HG02763 (cell line): ENCODE data around the gene TRPC4AP.

Experiments used
- ATAC-seq: cut with Tn5 transposase; IDR thresholded peaks from one replicate; pipeline ENCODE4 v1.9.1; 2021; ENCODE audit warnings: mild to moderate bottlenecking, moderate library complexity; ENCODE audit not compliant: unreplicated experiment

Gene TRPC4AP

DNA sequence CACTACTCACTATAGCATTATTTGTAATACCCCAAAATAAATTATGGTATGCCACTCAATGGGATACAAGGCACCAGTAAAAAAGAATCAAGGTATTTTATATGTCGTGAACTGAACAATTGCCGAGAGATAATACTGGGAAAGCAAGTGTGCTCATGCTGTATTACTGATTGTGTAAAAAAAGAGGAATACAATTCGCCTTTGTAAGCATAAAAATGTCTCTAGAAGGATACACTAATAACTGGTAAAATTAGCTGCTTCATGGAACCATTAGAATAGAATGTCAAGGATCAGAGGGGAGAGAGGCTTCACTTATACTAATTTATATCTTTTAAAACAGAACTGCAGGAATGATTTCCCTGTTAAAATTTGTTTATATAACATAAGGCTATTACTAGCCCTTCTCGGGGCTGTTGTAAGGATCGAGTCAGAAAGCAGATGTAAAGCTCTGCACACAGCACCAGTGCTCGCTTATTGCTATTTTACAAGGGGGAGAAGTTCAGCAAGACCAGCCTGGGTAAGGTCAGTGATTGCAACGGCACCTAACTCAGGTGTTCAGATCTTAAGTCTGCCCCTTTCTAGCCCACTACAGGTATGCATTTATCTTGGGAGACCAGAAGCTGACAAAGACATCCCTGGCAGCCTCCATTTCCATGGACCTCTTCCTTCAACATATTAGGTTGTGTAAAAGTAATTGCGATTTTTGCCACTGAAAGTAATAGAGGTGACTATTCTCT, 75.3 kb downstream of the TRPC4AP start:
- no peak for ATAC-seq

DNA sequence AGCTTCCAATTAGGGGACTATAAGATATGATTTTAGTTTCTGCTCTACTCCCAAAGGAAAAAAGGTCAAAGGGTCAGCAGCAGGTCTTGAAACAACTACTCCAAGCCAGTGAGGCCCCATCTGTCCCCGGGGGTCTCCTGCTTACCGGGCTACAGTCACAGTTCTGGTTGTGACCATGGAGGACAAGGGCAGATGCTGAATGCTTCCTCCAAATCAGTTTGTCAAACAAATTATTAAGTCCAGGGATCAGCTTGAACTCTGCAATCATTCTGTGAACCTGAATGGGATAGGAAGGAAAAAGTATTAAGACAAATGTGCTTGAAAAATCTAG, 76.8 kb downstream of the TRPC4AP start:
- no peak for ATAC-seq

DNA sequence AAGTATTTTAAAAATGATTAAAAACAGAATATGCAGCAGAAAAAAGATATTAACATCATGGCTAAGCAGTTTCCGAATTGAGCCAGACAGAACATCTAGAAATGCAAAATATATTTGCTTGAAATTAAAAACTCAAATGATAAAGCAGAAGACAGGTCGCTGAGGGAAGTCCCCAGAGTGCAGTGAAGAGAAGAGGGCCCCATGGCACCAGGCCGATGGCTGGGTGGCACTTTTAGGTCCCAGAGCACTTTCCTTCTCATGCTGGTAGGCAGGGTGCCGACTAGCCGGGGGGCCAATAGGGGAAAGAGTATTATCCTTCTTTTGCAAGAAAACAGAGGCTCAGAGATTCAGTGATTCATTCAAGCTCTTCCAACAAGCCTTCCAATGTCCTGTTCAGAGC, 78.1 kb downstream of the TRPC4AP start:
- ATAC-seq, result no peak

DNA sequence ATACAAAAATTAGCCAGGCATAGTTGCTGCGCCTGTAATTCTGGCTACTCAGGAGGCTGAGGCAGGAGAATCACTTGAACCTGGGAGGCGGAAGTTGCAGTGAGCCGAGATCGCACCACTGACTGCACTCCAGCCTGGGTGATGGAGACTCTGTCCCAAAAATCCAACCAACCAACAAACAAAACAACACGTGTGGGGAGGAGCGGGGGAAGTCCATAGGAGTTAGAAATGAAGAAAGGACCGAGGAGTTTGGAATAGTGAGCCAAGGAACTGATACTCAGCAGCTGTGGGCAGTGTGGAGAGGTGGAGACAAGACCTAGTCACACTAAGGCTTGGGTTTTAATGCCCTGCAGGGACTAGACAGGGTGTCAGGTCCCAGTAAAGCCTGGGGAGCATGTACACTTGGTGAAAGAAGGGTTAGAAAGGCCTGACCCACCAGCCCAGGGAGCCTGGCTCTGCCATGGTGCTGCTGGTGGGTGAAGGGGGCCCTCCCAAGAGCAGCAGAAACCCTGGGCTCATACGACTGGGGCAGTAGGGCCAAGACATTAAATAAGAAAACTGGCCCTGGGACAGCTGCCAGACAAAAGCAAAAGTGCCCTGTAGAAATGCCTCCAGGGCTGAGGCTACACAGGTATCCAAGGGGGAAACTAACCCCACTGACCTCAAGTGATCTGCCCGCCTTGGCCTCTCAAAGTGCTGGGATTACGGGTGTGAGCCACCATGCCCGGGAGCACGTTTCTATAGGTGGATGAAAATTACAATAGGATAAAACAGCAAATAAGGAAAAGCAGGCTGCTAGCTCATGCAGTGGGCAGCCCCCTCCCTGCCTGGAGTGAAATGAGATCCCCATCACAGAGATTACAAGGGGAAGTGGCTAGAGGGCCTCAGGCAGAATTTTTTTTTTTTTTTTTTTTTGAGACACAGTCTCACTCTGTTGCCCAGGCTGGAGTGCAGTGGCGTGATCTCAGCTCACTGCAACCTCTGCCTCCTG, 78.9 kb downstream of the TRPC4AP start:
- no peak for ATAC-seq

DNA sequence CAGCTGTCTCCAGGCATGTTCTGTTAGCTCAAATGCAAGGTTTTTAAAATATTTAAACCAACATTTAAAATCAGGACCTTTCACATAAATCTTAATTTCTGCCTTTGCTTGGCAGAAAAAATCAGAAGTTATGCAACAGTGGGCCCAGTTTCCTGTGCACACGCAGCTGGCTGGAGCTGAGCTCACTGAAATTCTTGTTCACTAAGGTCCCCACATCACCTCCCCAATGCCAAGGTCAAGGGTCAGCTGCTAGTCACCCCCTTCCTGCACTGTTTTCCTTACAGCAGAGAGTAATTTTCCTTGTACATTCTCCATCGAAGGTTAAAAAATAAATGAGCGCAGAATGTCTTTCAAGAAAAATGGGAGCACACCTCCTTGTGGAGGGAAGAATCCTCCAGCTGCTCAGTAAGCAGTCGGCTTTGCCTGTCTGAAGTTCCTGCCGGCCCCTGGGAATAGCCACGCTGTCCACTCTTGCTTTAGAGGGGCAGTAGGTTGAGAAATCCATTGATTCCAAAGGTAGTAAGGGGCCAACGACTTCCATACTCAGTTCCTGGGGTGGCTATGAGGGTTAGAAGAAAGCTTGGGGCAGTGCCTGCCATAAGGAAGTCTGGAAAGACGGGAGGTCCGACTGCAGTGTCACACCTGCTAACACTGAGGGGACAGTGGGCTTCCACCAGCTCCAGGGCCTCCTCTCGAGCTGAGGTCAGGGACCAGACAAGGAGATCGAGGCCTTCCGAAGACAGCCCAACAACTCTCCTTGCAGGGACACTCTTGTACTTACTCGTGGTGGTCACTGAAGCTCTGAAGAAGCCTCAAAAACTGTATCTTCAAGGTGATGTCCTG, 80.2 kb downstream of the TRPC4AP start:
- no peak for ATAC-seq

DNA sequence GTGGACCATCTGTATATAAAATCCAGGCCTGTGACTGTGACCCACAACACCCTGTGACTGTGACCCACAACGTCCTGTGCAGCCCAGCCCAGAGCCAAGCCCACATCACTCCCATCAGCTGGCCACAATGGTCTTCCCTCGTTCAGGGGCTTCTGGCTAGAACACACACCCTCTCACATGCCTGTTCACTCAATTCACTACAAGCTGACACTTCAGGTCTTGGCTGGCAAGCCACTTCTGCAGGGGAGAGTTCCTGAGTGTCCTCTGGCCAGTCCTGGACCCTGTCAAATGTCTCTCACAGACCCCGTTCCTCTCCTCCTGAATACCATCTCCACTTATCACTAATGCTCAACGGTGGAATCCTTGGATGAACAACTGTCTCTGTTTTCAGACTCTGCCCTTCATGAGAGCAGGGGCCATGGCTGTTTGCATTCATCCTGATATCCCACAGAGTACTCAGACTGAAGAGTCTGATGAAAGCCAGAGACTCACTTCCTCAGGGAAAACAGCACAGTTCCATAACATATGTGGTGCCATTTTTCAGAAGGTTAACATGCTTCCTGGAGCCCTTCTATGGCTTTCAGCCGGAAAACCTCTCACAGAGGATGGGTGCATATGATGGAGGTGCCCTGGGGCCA, 80.9 kb downstream of the TRPC4AP start:
- ATAC-seq, result no peak

DNA sequence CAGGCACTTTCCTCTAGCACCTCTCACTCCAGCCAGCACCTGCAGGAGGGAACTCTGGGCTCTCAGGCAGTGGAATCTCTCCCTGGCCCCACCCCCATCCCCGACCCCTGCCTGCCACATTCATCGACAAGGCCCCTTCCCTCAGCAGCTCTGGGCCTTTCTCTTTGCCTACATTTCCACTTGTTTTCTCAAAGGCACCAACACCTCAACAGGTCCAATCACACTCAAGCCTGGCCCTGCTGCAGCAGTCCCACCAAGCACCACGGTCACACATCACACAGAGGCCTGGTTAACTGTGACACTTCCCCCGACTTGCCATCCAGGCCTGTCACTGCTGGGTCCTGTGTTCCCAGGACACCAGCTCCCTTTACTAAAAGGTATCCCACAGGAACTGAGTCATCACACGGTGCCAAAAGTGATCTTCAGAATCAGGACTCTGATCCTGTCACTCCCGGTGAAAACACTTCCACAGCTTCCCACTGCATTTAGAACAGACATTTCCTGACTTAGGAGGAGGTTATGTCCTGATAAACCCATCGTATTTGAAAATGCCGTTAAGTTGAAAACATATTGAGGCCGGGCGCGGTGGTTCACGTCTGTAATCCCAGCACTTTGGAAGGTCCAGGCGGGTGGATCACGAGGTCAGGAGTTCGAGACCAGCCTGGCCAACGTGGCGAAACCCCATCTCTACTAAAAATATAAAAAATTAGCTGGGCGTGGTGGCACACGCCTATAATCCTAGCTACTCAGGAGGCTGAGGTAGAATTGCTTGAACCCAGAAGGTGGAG, 82.0 kb downstream of the TRPC4AP start:
- no peak for ATAC-seq

DNA sequence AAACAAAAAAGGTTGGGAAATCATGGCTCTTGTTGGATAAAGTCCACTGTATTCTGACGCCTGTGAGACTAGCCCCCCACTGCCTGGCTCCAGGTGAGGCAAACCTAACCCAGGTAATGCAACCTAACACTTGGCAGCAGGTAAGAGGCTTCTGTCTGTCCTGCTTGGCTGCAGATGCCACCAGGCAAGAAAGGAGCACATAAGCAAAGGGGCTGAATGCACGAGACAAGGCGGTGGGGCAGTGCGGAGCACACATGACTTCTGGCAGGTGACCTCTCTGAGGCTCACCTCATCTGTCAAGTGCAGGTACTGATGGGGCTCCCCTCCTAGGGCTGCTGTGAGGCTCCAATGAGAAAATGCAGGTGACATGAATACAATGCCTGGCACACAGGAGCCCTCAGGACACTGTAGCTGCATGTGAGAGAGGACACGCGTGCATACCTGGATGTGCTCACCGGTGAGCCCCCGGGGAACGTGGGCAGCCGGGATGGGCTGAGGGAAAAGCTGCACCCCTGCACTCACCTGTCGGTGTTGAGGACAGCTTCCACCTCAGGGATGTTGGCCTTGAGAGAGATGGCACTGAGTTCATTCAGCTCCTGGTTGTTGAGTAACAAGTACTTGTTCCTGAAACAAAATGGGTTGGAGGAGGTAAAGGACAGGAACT, 82.8 kb downstream of the TRPC4AP start:
- no peak for ATAC-seq

DNA sequence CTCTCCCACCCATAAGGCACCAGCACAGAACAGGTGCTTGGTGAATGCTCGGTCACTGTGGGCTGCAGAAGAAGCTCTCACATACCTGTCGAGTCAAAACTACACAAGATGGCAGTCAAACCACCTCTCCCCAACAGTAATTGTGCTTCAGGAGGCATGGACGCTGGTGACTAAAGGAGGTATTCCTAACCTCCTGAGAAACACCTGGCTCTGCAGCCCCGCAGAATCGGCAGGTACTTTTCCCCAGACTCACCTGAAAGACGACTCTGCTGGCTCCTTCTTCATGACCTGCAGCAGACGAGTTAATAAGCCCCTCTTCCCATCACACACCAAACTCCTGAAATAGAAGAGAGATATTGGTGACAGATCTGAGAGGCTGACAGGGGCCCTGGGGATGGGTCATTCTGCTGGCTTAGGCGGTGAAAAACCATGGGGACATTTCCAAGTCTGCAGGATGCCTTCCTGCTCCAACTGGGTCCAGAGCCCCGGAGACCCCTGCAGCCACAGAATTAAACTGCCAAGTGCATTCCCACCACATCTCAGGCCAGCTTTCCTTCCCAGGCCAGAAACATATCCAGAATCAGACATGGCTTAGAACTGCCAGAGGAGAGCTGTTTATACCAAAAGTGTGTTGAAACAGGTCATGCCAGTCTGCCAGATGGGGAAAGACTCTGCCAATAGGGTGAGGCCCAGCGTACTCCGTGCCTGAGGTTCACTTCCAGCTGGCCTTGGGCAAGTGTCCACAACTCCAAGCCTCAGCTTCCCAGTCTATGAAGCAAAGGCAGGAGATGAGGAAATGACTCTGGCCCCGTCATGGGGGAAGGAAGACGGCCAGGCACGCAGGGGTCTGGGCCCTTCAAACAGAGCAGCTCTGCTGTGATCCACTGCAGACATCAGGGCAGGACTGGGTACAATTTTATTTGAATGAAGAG, 83.9 kb downstream of the TRPC4AP start:
- ATAC-seq, result no peak

DNA sequence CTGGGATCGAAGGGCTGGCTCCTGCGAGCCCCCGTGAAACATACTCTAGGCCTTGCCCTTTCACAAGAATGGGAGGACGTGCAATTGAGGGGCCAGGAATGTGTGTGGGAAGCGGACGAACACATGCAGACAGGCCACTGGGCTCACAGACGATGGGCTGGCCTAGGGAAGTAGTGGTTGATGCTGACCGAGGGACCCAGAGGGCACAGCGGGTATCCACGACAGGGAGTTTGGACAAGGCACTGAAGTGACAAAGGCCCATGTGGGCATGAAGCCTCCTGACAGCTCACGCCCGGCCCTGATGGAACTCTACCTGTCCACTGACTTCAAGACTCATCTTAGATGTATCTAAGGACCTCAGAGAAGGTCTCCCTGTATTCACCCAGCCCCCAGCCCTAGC, 84.7 kb downstream of the TRPC4AP start:
- ATAC-seq, result no peak

DNA sequence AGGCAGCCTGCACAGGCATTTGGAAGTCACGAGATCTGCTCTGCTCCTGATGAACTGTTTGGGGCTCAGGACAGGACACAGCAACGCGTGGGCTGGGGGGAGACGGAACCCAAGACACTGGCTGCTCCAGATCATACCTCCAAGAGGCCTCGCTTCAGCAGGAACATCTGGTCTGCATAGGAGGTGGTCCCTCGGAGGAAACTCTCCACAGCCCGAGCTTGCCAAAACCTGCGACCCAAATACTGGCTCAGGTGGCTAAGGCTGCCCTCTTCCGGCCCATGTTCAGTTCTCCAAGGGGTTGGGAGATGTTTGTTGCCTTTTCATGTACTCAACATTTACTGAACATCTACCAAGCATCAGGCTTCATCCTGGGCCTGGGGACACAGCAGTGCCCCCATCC, 85.2 kb downstream of the TRPC4AP start:
- ATAC-seq, result no peak

DNA sequence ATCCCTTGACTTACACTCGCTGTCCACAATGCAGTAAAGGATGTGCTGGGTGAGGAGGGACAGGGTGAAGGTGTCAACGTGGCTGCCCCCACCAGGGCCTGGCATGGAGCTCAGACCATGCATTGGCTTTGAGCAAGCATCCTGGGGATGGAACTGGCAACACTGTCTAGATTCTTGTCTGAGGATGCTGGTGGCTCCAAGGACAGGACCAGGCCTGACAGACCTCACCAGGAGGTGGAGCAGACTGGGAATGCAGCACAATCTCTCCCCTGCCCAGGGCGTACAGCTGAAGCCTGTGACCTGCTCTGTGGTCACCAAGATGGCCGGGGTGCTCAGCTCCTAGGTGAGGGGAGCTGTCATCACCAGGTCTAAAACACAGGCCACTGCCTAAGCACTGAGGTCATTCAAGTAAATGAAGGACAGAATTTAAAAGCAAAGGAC, 86.1 kb downstream of the TRPC4AP start:
- ATAC-seq, result no peak

DNA sequence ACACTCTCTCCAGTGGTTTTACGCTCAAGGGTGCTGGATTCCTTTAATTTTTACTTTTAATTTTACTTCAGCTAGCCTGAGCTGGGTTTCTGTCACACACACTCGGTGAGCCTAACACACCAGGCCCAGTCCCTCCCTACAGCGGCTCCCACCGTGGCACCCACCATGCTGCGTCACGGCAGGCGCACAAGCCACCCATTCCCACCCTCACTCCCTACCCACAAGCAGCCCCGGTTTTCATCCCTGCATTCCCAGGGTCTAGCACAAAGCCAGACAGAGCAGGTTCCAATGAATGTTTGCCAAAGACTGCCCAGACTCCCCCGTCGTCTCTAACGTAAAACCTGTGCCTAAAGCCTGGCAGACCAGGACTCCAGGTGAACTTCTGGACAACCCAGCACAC, 86.6 kb downstream of the TRPC4AP start:
- ATAC-seq, result no peak

DNA sequence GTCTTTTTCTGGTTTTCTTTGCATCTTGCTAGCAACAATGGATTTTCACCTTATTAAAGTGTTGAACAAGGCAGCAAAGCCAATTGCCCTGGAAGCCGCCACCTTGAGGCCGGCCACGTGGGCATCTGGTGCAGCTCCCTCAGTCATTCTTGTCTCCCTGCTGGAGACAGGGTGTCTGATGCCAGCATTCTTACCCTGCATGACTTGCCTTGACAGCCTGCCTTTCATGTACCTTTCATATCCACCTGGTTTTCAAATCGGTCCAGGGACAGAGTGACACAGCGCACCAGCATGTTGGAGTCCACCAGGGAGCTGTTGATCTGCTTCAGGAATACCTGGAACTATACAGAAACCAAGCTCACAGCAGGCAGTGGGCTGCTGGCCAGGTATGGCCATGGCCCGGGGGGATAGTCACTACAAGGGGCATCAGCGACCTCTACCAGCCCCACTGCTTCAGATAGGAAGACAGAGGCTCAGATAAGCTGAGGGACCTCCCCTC, 87.1 kb downstream of the TRPC4AP start:
- no peak for ATAC-seq

DNA sequence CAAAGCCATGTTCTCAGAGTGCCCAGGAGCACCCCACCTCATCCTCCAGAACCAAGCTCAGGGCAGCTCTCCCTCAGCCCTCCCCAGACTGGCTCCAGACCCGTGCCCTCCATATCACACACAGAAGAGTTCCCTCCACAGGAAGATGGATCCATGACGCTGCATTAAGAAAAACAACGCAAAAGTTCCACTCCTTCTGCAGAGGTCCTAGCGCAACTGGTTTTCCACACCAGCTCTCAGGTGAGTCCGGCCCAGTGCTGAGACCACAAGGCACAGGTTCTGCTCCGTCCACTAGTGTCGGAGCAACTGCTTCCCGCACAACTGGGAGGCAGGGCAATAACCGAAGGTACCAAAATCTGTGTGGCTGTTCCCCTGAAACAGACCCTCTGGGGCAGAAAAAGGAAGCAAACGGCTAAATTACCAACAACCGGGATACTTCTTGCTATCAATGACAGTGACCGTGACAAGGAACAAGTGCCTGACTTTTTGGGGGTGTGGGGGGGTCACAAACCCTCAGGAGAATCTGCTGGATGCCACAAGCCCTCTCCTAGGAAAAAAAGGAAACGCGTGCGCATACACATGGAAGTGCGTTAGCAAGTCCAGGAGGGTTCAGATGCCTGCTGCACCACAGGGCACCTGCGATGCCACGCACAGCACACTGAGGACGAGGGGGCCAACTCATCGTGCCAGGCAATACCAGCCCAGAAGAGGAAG, 87.7 kb downstream of the TRPC4AP start:
- ATAC-seq, result no peak

DNA sequence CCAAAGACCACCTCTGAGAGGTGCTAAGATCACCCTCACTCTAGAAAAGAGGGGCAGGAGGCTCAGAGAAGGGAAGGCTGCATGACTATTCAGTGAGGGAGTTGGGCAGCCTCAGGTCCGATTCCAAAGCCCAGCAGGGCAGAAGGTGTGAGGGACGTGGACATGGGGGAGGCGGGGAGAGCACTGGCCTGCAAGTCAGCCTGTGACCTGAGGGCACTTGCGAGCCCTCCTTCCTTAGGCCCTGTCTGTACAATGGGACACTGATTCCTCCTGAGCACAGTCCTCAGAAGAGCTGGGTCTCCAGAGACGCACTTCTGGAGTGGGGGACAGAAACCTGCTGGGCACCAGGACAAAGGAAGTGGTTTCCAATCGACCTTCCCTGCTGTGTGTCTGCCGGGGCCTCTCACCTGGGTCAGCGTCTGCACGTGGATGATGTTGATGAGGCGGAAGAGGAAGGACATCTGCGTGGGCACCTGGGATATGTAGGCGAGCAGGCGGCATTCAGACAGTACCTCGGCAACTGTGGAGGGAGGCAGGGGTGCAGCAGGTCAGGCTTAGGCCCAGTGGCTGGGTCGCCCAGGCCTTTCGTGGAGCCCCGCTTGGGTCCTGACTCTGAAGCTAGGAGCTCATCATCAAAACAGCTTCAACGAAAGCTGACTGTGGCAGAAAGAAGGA, 88.4 kb downstream of the TRPC4AP start:
- no peak for ATAC-seq
